Measurements from ENCODE around the gene USP46. TPM values are rescaled to one million over a fixed set of nuclear protein-coding genes. Genes with fewer than 3 reads are reported as not detected.

USP46 gene
- polyA plus RNA-seq (2013, experiment 1 of 2; ENCODE audit: insufficient read length), result 12.5 TPM
- 16.6 TPM for polyA plus RNA-seq (2013, experiment 2 of 2; ENCODE audit: insufficient read length)

- DNase-seq, result peak; percentile 86
Observed at GRCh38 chr4:52659001-52659721, at the start of gene USP46. TSS of gene USP46 (minus strand) at chr4:52659301. CDS start at chr4:52659150, 151 bp downstream.

DNA sequence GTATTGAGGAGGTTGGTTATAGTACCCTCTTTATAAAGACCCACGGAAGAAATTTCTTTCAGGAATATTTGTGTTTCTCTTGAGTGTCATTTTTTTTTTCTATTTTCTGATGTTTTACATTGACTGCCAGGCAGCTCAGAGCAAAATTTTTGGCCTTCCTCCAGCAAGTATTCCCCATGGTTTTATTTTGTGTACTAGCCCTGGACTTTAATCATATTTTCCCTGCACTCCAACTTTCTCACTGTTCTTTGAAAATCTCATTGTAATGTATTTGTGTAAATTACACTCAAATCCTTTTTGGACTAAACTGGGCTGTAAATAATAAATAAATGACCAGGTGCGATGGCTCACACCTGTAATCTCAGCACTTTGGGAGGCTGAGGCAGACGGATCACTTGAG is 45.6 kb upstream of the USP46 start:
- DNase-seq, result no peak

DNA sequence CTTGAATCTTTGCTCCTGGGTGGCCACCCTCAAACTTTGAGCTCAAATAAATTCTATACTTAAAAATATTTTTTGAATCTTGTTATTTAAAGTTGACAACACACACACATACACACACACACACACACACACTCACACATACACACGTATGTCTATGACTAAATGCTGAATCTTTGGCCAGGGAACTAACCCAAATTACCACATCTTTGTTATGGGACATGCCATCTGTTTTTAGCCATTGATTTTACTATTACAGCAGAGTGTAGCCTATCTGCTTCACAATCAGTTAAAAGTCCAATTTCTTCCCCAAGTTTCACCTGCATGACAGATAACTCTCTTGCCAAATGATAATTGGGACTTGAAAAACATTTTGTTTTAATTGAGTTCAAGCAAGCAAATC is 45.0 kb upstream of the USP46 start:
- no peak for DNase-seq

DNA sequence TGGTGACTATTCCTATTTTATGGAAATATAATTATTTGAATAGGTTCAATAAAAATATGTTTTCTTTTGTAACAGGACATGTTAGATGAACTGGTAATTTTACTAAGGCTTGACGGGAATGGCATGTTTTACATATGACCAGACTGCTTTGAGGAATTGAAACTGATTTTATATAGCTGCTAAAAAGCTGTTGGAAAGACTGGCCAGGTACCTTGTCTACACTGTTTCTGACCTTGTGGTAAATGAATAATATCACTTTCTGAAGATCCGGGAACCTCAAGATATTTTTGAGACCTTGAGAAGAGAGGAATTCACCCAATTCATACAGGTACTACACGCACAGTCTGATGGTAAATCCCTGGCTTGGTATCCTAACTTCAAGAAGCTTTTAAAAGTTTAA is 42.1 kb upstream of the USP46 start:
- DNase-seq, result no peak

- DNase-seq, result no peak
Observed at GRCh38 chr4:52694936-52695335, 35.8 kb upstream of the USP46 start.

DNA sequence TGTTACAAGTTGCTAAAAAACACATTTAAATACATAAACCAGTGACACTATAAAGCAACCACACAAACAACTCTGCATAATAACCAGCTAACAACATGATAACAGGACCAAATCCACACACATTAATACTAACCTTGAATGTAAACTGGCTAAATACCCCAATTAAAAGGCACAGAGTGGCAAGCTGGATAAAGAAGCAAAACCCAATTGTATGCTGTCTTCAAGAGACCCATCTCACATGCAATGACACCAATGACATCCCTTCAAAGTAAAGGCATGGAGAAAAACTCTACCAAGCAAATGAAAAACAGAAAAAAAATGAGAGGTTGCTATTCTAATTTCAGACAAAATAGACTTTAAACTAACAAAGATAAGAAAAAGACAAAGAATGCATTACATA is 34.4 kb upstream of the USP46 start:
- no peak for DNase-seq

DNA sequence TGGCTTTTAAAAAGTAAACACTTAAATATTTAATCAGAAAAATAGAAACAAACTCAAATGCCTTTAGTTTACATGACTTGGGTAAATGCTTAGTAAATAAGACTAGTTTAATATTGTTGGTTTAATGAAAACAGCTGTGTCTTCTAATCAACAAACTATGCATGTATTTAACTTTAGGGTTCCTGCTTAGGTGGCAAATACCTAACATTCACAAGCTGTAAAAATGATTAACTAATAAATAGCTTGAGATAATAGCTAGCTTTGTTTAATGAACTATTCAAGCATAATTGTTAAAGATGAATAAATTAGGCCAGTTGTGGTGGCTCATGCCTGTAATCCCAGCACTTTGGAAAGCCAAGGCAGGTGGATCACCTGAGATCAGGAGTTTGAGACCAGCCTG is 30.0 kb upstream of the USP46 start:
- no peak for DNase-seq

GRCh38 chr4:52687696-52688095 is 28.6 kb upstream of the USP46 start:
- DNase-seq, result no peak

DNA sequence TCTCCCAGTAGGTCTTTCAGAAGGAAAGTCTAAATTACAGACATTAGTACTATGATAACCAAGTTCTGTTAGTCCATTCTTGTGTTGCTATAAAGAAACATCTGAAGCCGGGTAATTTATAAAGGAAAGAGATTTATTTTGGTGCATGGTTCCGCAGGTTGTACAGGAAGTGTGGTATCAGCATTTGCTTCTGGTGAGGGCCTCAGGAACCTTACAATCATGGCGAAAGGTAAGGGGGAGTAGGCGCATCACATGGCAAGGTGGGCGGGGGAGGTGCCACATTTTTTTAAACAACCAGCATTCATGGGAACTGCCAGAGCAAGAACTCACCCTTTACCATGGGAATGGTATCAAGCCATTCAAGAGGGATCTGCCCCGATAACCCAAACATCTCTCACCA is 26.2 kb upstream of the USP46 start:
- no peak for DNase-seq

DNA sequence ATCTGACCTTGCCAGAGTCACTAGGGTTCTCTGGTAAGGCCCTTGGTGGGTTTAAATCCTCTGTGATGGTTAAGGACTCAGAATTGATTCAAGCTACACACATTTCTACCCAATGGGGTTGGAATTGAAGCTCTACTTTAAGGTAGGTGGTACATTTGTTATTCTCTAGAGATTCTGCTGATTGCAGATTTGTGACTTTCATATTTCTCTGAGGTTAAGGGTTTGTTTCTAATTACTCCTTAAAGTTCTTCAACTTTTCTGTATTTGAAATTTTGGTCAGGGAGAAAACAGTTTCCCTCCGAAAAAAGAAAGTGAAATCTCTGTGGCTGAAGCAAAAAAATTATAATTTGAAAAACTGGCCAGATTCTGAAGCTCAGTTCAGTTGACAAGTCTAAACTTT is 25.8 kb upstream of the USP46 start:
- no peak for DNase-seq

DNA sequence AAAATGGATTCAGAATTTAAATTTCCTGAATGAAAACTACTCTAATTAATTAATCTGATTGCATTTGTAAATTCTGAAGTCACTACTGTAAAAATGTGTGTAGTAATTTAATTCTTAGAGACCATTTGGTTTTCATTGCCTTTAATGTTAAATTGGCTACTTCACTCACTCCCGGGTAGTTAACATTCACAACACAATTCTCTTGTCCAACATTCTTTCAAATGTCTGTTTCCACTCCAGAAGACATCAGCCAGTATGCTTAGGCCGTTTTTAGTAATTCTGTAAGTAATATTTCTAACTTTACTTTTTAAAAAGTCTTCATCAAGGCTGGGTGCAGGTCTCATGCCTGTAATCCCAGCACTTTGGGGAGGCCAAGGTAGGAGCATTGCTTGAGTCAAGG is 21.3 kb upstream of the USP46 start:
- DNase-seq, result no peak

GRCh38 chr4:52676536-52676935 is 17.4 kb upstream of the USP46 start:
- no peak for DNase-seq

DNA sequence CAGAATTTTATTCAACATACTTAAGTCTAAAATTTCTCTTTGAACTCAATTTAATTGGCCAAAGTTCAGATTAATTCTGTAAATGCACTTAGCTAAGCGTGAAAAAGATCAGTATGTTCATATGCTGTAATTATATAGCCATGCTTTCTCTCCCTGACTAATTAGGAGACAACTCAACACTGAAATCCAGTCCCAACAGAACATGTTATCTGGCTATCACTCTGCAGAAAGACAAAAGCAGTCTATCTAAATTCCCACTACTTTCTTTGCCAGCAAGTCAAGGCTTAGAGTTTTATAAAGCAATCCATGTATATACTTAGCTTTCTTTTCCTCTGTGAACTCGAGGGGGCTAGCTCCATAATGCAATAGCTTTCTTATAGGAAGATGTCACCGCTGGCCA is 16.0 kb upstream of the USP46 start:
- DNase-seq, result no peak

GRCh38 chr4:52670739-52671138 is 11.6 kb upstream of the USP46 start:
- no peak for DNase-seq

DNA sequence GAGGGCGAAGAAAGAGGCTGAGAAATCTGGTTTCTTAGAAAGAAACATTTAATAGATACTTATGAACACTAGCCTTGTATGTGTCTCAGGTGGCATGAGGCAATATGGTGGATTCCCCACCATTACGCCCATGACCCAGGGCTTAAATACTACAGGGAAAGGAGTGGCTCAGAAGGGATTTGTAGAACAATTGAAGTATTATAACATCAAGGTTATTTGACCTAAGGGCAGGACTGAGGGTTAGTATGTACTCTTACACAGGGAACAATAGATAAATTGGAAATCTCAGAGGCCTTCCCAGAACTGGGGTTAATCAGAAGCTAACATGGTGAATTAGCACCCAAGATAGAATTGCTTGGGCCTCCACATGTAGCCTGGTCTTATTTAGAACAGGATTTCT is 11.0 kb upstream of the USP46 start:
- DNase-seq, result no peak

- DNase-seq, result no peak
Observed at GRCh38 chr4:52665592-52665991, 6.5 kb upstream of the USP46 start.

DNA sequence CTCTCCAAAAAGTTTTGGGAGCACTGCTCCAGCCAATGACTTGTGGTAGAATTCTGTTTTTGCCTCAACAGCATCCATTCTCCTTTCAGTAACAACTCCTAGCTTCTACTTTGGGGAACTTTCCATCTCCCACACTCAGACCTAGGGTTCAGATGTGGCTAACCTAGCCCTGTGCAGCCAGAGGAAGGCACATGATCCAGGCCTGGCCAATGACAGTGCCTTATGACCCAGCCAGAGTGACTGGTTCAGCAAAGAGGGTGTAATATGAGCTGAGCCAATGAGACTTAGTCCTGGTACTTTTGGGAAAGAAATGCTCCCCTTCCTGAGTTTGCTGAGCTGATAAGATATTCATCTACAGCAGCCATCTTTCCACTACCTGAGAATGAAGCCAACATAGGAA is 5.4 kb upstream of the USP46 start:
- DNase-seq, result no peak

DNA sequence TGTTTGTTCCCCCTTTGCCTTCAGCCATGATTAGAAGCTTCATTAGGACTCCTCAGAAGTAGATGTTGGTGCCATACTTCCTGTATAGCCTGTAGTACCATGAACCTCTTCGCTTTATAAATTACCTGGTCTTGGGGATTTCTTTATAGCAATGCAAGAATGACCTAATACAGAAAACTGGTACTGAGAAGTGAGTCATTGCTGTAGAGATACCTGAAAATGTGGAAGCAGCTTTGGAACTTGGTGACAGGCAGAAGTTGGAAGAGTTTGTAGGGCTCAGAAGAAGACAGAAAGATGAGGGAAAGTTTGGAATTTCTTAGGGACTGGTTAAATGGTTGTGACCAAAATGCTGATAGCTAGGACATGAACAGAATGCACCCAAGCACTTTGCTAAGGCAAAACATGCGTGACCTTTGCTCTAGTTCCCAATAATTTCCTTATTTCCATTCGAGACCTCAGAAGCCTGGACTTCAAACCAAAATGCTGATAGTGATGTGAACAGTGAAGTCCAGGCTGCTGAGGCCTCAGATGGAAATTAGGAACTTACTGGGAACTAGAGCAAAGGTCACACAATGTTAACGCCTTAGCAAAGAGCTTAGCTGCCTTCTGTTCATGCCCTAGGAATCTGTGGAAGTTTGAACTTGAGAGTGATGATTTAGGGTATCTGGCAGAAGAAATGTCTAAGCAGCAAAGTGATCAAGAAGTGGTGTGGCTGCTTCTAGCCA is 3.0 kb upstream of the USP46 start:
- no peak for DNase-seq

DNA sequence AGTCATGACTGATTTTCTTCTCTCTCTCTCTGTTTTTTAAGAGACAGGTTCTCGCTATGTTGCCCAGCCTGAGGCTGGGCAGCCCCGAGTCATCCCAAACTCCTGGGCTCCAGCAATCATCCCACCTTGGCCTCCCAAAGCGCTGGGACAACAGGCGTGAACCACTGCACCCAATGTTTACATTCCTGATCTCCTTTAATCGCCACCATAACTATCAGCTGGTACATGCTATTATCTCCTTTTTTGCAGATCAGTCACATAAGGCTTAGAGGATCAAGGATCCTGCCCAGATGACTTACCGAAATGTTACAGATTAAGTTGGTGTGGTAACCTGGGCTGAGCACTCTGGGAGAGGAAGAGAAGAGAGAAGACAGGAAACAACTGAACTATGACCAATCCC is 1.5 kb upstream of the USP46 start:
- DNase-seq, result no peak

- peak; percentile 22 for DNase-seq
Observed at GRCh38 chr4:52659722-52660261, 691 bp upstream of the USP46 start.

DNA sequence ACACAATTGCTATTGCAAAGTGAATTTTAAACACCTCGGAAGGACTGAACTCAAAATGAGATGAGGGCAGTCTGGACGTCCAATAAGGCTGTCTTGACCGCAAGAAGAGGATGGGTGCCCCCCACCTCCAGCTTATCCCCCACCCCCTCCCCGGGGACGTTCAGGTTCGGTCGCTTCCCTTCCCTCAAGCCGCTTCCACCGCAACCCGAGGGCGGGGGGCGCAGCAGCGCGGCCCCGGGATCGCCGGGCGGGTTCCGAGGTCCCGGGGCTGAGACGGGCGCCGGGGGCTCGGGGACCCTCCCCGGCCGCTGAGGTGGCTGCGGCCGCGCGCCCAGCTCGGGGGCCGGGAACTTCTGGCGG is 480 bp downstream of the USP46 start:
- no peak for DNase-seq

- peak; percentile 54 for DNase-seq
Observed at GRCh38 chr4:52657618-52658501, 1.2 kb downstream of the USP46 start.

- no peak for DNase-seq
Observed at GRCh38 chr4:52657292-52657617, 1.8 kb downstream of the USP46 start.
